KMS-11 (cell line): ENCODE results near the gene PRRT2.

ENCODE experiments used
- H2AFZ ChIP-seq: fragments of 200-600 bp; sonication (generic); 2 replicates; pipeline ENCODE4 v1.6.1; 2016; ENCODE audit warnings: antibody characterized with exemption, mixed run types, low read depth
- H3K27ac ChIP-seq: fragments of 200-600 bp; sonication (generic); 2 replicates; pipeline ENCODE4 v1.6.1; 2016; ENCODE audit warnings: mild to moderate bottlenecking, mixed run types
- H3K27me3 ChIP-seq: fragments of 200-600 bp; sonication (generic); 2 replicates; pipeline ENCODE4 v1.6.1; 2017; ENCODE audit warnings: mild to moderate bottlenecking, low read depth, mixed run types, moderate library complexity; ENCODE audit not compliant: insufficient read depth
- H3K36me3 ChIP-seq: fragments of 200-600 bp; sonication (generic); 2 replicates; pipeline ENCODE4 v1.6.1; 2017; ENCODE audit warnings: mild to moderate bottlenecking, mixed run types; ENCODE audit not compliant: insufficient read depth
- H3K4me1 ChIP-seq: fragments of 200-600 bp; sonication (generic); 2 replicates; pipeline ENCODE4 v1.6.1; 2016; ENCODE audit warnings: mild to moderate bottlenecking, low read depth, mixed run types; ENCODE audit not compliant: poor library complexity, severe bottlenecking
- H3K4me2 ChIP-seq: fragments of 200-600 bp; sonication (generic); 2 replicates; pipeline ENCODE4 v1.7.0; 2016; ENCODE audit warnings: mild to moderate bottlenecking, mixed run types
- H3K4me3 ChIP-seq: fragments of 200-600 bp; sonication (generic); IDR thresholded peaks from 2 replicates; pipeline ENCODE4 v1.6.1; 2017; ENCODE audit warnings: low read depth, low read length, mixed read lengths; ENCODE audit not compliant: insufficient read depth
- H3K79me2 ChIP-seq: fragments of 200-600 bp; sonication (generic); 2 replicates; pipeline ENCODE4 v1.6.1; 2016; ENCODE audit warnings: low read depth, mixed run types; ENCODE audit not compliant: insufficient read depth
- H3K9ac ChIP-seq: fragments of 200-600 bp; sonication (generic); 2 replicates; pipeline ENCODE4 v1.6.1; 2016; ENCODE audit warnings: mild to moderate bottlenecking, mixed run types
- H4K20me1 ChIP-seq: fragments of 200-600 bp; sonication (generic); 2 replicates; pipeline ENCODE4 v1.6.1; 2016; ENCODE audit warnings: mild to moderate bottlenecking, mixed run types; ENCODE audit not compliant: insufficient read depth
- CTCF ChIP-seq: fragments of 200-600 bp; sonication (generic); conservative IDR thresholded peaks from 2 replicates; pipeline ENCODE4 v1.6.1; 2017; ENCODE audit warnings: low read depth, mild to moderate bottlenecking, antibody characterized with exemption, low read length, moderate library complexity, mixed read lengths

Gene PRRT2

GRCh38 chr16:29820271-29820701 is 8.3 kb downstream of the PRRT2 start, which contains the start of gene MVP:
Gene MVP, plus strand, starts transcription at chr16:29820462. Its CDS starts 10,088 bp downstream, at chr16:29830550.
- H3K27me3 ChIP-seq = no peaks in the 10 kb centered on the region
- H3K9ac ChIP-seq = peak within 1 kb of the TSS; percentile 11; the same call in 1 of the 2 replicates
- H4K20me1 ChIP-seq = no peaks in the 10 kb centered on the region
- no peaks in the 10 kb centered on the region for H3K36me3 ChIP-seq
- peaks cover 68% of the 10 kb centered on the region for H3K4me1 ChIP-seq
- H3K4me3 ChIP-seq = no peak within 1 kb of the TSS
- no peak for TF ChIP-seq CTCF
- H3K27ac ChIP-seq = peak within 1 kb of the TSS; percentile 36
- H3K4me2 ChIP-seq = peak within 1 kb of the TSS; percentile 65
- peaks cover 27% of the 10 kb centered on the region for H3K79me2 ChIP-seq
- 0 out of 2 replicates have a peak within 1 kb of the TSS, but pooled peaks have one; percentile 23 for H2AFZ ChIP-seq

GRCh38 chr16:29820730-29821642 is 9.0 kb downstream of the PRRT2 start:
- Histone ChIP-seq H4K20me1 (no peaks in the 10 kb centered on the region), H2AFZ (no peak overlapping the region), H3K9ac (peak overlapping the region; percentile 11; the same call in 1 of the 2 replicates), H3K36me3 (no peaks in the 10 kb centered on the region), H3K27ac (peak overlapping the region; percentile 36), H3K4me2 (peak overlapping the region; percentile 65), H3K4me1 (peaks cover 72% of the 10 kb centered on the region), H3K79me2 (peaks cover 27% of the 10 kb centered on the region), H3K27me3 (no peaks in the 10 kb centered on the region), H3K4me3 (no peak overlapping the region)
- no peak for TF ChIP-seq CTCF

GRCh38 chr16:29821643-29822115 is 9.7 kb downstream of the PRRT2 start:
- no peak overlapping the region for H3K4me3 ChIP-seq
- H3K27me3 ChIP-seq = no peaks in the 10 kb centered on the region
- H3K4me1 ChIP-seq = peaks cover 73% of the 10 kb centered on the region
- peak overlapping the region; percentile 65 for H3K4me2 ChIP-seq
- H3K79me2 ChIP-seq = peaks cover 27% of the 10 kb centered on the region
- peak overlapping the region; percentile 11; the same call in 1 of the 2 replicates for H3K9ac ChIP-seq
- no peak overlapping the region for H2AFZ ChIP-seq
- no peaks in the 10 kb centered on the region for H3K36me3 ChIP-seq
- H4K20me1 ChIP-seq = no peaks in the 10 kb centered on the region
- no peak for TF ChIP-seq CTCF
- H3K27ac ChIP-seq = peak overlapping the region; percentile 36

GRCh38 chr16:29824589-29825144 is 12.7 kb downstream of the PRRT2 start:
- Histone ChIP-seq H3K9ac (no peak overlapping the region), H3K4me3 (no peak overlapping the region), H3K27ac (peak overlapping the region; percentile 42), H2AFZ (peak overlapping the region; percentile 51), H3K79me2 (peaks cover 3% of the 10 kb centered on the region; the same call in 1 of the 2 replicates), H3K27me3 (no peaks in the 10 kb centered on the region), H3K36me3 (no peaks in the 10 kb centered on the region), H4K20me1 (no peaks in the 10 kb centered on the region), H3K4me1 (peaks cover 49% of the 10 kb centered on the region), H3K4me2 (peak overlapping the region; percentile 74)
- no peak for TF ChIP-seq CTCF
